Heart left ventricle (tissue), 13 donors: ENCODE results near the gene PPP4R2.

Source experiments
- POLR2A ChIP-seq, 2 donors: fragments of 450-650 bp; IDR thresholded peaks; one replicate each; pipeline ENCODE4 v1.6.1; 2017; ENCODE audit warnings: antibody characterized with exemption in 2 of 2, mild to moderate bottlenecking in 2 of 2, moderate library complexity in 2 of 2
- TF ChIP-seq, protein P1 (sequence below), 12 donors: fragments of 200-600 bp; sonication (generic) in 4 of 12; IDR thresholded peaks; one replicate each; pipeline versions ENCODE4 v1.5.0 to v1.8.0; 2018 to 2022; ENCODE audit warnings: antibody characterized with exemption in 12 of 12, mild to moderate bottlenecking in 5 of 12
- donor health status: ischemic (EF 13 %, LVEDD 7.1; RV severe dilation, severe dysfunction).
- donor health status: DM: no; HTN: yes; CAD: no.
- donor health status: DM: no; HTN: no; CAD: no.
- donor health status: ischemic (EF 25% LVEDD 6.9; RV normal size, moderate dysfunction).
- donor health status: ischemic (EF 25% LVEDD 5.7; RV mildly dilated, moderate dysfunction).
- donor health status: ischemic (EF 35%, LVEDD 5.7; RV mildly dilated, moderate dysfunction).
- donor health status: nonischemic (EF 11% LVEDD 7.7; RV severe dilation, severe dysfunction).
- donor health status: DM: yes; HTN: yes; CAD: no.
- donor health status: PGD.
- donor health status: ischemic (EF 29% LVEDD 5.4; RV normal size, mild dysfunction).
- donor health status: nonischemic (EF 23%, LVEDD 6.1; RV moderate dilation, normal function).

DNA sequence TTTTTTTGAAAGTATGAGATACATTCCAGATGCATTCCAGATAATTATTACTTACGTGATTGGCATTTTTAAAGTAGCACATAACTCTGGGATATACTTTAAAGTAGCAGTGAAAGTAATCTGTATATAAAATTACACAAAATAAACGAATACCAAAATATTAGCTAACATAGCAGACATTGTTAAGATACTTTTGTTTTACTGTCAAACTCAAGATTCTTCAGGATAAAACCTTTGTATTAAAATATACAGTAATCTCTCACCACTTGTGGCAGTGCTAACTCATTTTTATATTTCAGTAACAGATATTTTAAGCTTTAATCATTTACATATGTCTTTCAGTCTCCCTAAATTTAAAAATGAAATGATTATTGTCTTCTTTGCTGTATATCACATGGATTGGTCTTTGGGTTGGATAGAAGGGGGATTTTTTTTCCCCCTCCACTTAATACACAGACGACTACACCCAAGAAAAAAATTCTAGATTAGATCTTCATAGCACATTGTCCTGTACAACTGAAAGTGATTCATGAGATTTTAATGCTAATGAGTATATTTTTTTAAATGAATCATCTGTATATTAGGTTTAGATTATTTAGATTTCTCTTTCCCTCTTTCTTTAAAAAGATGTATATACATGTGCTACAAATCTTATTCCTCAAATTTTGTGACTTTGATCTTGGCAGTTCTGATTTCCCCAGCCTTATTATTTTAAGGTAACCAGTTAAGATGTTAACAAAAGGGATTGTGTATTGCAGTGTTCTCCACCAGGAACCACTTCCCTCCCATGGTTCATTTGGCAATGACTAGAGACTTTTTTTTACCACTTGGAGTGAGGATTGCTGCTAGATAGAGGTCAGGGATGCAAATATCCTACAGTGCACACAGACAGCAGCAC lies 40.3 kb downstream of the PPP4R2 start:
- TF ChIP-seq, protein P1, sequence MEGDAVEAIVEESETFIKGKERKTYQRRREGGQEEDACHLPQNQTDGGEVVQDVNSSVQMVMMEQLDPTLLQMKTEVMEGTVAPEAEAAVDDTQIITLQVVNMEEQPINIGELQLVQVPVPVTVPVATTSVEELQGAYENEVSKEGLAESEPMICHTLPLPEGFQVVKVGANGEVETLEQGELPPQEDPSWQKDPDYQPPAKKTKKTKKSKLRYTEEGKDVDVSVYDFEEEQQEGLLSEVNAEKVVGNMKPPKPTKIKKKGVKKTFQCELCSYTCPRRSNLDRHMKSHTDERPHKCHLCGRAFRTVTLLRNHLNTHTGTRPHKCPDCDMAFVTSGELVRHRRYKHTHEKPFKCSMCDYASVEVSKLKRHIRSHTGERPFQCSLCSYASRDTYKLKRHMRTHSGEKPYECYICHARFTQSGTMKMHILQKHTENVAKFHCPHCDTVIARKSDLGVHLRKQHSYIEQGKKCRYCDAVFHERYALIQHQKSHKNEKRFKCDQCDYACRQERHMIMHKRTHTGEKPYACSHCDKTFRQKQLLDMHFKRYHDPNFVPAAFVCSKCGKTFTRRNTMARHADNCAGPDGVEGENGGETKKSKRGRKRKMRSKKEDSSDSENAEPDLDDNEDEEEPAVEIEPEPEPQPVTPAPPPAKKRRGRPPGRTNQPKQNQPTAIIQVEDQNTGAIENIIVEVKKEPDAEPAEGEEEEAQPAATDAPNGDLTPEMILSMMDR (IDR thresholded peaks at IDR 0.05), result no peak
- TF ChIP-seq POLR2A (IDR thresholded peaks at IDR 0.05), result no peak
